HG03521 (cell line): ENCODE results near the gene UQCRH.
"Not testable (repeated sequence)": the region's sequence is repeated elsewhere in the genome, so short reads cannot be mapped to it uniquely, and the experiment has no call there.

Source experiments
- ATAC-seq: cut with Tn5 transposase; IDR thresholded peaks from one replicate; pipeline ENCODE4 v1.9.1; 2021; ENCODE audit warnings: mild to moderate bottlenecking, moderate library complexity; ENCODE audit not compliant: unreplicated experiment

Gene UQCRH

GRCh38 chr1:46298387-46298786, 5.1 kb upstream of the UQCRH start:
- no peak for ATAC-seq

- ATAC-seq = no peak
Observed at GRCh38 chr1:46300673-46301405, 2.7 kb upstream of the UQCRH start.

GRCh38 chr1:46301406-46301807, 2.1 kb upstream of the UQCRH start:
- ATAC-seq = no peak

DNA sequence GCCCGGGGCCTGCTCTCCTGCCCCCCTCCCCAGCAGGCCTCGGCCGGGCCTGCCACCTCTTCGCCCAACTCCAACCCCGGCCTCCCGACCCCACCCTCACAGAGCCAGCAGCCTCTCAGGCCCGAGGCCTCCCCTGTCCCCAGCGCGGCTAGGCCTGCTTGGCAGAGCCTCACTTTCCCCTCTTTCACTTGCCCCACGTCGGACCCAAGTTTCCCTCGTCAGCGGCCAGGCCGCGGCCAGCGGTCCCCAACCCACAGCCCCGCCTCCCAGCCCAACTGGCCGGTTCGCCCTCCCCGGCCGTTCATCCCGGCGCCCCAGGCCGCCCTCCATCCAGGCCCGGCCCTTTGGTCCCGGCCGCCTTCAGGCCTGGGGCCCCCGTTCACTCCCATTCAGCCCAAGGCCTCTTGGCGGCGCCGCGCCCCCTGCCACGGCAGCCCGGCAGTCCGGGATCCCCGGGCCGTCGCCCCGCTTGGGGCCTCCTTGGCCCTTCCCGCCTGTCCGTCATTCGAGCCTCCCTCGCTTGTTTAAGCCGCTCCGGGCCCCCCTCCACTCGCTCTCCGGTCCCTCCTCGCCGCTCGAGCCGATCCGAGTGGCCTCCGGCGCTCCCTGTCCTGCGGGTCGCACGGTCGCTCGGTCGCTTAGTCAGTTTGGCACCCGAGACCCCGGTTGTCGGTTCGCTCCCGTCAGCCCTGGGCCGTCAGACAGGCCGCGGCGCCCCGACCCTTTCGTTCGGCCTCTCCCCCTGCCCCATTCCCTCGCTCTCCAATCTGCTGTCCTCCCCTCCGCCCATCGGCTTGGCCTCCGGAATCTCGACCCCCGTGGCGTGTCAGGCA, 1.5 kb upstream of the UQCRH start:
- ATAC-seq = peak; percentile 29

GRCh38 chr1:46302641-46303037, 859 bp upstream of the UQCRH start:
- peak; percentile 6 for ATAC-seq

GRCh38 chr1:46303872-46304326, 401 bp downstream of the UQCRH start:
- no peak for ATAC-seq

DNA sequence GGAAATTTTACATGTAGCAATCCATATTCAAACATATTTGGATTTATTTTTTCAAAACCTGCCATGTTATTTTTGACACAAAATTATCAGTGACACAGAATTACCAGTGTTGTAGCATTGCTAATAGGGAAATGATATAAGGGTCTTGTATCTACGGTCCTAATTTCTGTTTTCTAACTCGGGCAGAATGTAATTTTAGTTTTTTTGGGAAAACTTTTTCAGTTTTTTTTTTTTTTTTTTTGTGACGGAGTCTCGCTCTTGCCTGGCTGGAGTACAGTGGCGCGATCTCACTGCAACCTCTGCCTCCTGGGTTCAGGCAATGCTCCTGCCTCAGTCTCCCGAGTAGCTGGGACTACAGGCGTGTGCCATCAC, 2.6 kb downstream of the UQCRH start:
- ATAC-seq = no peak

DNA sequence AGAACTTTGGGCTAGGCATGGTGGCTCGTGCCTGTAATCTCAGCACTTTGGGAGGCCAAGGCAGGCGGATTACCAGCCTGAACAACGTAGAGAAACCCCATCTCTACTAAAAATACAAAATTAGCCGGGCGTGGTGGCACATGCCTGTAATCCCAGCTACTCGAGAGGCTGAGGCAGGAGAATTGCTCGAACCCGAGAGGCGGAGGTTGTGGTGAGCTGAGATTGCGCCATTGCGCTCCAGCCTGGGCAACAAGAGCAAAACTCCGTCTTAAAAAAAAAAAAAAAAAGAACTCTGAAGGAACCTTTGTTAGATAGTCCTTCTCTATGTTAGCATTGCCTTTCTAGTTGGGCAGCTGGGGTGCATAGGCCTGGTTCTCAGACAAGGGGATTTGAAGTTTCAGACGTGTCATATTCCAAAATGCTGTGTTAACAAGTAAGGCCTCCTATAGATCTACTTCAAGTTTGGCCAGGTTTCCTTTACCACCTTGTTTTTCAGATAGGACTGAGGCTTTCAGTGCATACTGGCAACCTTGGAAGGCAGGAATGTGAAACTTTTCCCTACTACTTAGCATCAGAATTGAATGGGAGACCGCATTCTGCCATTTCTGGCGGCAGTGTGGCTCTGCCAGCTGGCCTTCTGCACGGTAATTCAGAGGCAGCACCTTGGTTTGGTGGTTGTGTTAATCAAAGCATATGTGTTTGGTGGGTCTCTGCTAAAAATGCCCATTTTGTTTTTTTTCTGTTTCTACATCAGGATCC, 6.1 kb downstream of the UQCRH start:
- ATAC-seq = no peak

GRCh38 chr1:46310321-46310720, 6.8 kb downstream of the UQCRH start:
- no peak for ATAC-seq

- ATAC-seq = no peak
Observed at GRCh38 chr1:46315669-46316403, 12.3 kb downstream of the UQCRH start.

DNA sequence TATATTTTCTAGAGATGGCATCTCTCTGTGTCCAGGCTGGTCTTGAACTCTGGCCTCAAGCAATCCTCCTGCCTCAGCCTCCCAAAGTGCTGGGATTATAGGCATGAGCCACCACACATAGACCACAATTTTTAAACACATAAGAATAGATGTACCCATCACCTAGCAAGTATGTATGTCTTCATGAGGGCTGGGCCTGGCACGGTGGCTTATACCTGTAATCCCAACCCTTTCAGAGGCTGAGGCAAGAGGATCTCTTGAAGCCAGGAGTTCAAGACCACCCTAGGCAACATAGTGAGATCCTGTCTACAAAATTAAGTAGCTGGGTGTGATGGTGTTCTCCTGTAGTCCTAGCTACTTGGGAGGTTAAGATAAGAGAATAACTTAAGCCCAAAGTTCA, 13.8 kb downstream of the UQCRH start:
- no peak for ATAC-seq

DNA sequence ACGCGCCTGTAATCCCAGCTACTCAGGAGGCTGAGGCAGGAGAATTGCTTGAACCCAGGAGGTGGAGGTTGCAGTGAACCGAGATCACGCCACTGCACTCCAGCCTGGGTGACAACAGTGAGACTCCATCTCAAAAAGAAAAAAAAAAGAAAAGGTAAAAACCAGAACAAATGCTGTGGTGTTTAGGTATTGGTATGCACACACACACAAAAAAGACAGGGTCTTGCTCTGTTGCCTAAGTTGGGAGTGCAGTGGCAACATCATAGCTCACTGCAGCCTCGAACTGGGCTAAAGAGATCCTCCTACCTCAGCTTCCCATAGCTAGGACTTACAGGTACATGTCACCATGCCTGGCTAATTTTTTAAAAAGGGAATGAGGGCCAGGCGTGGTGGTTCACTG, 15.8 kb downstream of the UQCRH start:
- not testable (repeated sequence) for ATAC-seq

DNA sequence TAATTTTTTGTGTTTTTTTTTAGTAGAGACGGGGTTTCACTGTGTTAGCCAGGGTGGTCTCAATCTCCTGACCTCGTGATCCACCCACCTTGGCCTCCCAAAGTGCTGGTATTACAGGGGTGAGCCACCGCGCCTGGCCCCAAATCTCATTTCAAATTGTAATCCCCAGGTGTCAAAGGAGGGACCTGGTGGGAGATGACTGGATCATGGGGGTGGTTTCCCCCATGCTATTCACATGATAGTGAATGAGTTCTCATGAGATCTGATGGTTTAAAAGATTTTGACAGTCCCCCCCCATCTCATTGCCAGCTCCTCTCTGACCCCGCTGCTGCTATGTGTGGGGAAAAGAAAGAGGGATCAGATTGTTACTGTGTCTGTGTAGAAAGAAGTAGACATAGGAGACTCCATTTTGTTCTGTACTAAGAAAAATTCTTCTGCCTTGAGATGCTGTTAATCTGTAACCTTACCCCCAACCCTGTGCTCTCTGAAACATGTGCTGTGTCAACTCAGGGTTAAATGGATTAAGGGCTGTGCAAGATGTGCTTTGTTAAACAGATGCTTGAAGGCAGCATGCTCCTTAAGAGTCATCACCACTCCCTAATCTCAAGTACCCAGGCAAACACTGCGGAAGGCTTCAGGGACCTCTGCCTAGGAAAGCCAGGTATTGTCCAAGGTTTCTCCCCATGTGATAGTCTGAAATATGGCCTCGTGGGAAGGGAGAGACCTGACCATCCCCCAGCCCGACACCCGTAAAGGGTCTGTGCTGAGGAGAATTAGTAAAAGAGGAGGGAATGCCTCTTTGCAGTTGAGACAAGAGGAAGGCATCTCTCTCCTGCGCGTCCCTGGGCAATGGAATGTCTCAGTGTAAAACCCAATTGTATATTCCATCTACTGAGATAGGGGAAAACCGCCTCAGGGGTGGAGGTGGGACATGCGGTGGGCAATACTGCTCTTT, 16.7 kb downstream of the UQCRH start:
- not testable (repeated sequence) for ATAC-seq

- ATAC-seq = not testable (repeated sequence)
Observed at GRCh38 chr1:46322191-46322590, 18.7 kb downstream of the UQCRH start.

DNA sequence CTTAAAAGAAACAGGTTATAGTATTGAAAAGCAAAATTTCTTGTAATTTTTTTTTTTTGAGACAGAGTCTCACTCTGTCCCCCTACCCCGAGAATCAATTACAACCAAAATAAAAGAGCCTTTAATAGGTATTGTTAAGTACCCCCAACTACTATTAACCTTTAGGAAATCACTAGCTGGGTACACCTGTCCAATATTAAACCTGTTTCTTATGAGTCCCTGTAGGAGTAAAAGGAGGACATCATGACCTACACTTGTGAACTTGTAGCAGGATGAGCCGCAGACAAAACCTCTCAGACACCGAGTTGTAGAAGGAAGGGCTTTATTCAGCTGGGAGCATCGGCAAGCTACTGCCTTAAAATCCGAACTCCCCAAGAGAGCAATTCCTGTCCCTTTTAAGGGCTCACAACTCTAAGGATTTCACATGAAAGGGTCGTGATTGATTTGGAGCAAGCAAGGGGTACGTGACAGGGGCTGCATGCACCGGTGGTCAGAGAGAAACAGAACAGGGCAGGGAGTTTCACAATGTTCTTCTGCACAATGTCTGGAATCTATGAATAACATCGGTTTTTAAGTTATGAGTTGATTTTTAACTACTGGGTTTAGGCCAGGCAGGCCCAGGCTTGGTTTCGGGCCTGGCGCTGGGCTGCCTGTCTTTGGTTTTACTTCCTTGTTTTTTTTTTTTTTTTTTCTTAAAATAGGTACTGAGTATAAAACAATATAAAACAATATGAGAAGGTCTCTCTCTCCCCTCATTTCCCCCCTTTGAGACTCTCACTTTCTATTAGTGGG, 22.0 kb downstream of the UQCRH start:
- ATAC-seq = not testable (repeated sequence)

DNA sequence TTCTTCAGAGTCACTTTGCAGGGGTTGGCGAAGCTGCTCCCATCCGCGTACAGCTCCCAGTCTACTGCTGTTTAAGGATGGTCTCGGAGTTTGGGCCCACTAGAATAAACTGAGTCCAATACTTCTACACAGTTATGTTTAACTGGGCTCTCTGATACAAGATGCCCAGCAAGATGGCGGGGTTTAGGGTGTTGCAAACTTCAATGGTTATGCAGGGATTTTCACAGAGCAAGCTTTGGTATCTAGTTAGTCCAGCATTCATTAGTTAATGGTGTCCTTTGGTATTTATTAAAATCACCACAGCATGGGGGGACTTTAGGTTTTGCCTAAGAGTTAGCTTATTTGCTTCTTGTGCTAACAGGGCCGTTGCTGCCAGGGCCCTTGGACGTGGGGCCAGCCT, 24.7 kb downstream of the UQCRH start:
- not testable (repeated sequence) for ATAC-seq

DNA sequence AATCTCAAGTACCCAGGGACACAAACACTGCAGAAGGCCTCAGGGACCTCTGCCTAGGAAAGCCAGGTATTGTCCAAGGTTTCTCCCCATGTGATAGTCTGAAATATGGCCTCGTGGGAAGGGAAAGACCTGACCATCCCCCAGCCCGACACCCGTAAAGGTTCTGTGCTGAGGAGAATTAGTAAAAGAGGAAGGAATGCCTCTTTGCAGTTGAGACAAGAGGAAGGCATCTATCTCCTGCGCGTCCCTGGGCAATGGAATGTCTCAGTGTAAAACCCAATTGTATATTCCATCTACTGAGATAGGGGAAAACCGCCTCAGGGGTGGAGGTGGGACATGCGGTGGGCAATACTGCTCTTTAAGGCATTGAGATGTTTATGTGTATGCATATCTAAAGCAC, 26.3 kb downstream of the UQCRH start:
- not testable (repeated sequence) for ATAC-seq

- not testable (repeated sequence) for ATAC-seq
Observed at GRCh38 chr1:46330381-46330780, 26.9 kb downstream of the UQCRH start.
